ENCODE results near the gene MAL. TPM values are rescaled to one million over a fixed set of nuclear protein-coding genes. Genes with fewer than 3 reads are reported as not detected.

MAL gene
- total RNA-seq, 1 experiment from 2014 or later = not detected

DNA sequence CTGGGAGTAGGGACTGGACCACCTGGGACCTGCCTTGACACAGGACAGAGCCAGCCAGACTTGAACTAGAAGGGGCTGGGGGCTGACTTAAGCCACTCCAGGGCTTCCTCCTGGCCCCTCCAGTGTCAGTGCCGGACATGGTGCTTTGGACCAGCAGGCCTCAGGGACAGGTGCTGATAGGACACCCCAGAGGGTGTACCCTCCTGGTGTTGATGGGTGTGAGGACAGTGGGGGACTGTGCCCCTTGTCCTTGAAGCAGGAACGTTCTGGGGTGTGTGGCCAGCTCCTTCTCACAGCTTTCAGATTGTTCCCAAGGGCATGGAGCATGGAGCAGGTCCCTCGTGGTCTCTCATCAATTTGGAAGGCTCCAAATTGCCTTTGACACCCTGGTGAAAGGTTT, 6.8 kb downstream of the MAL start:
- ChIA-PET POLR2A (no interaction called here), CTCF (interaction anchor here (0.6 to 2.5 kb wide), 3 partner anchors 9 to 195 kb away, joined by 3 to 27 read pairs (median 6); no protein-coding TSS in a partner anchor)
- TF ChIP-seq CTCF (IDR thresholded peaks at IDR 0.05; ENCODE audit: unreplicated experiment) = no peak
- intact Hi-C loops (cut with micrococcal nuclease) = no loop called here
- Mint-ChIP-seq H3K4me3 (ENCODE audit: unreplicated experiment) (no peak overlapping the region), H3K27ac (ENCODE audit: low read depth, unreplicated experiment) (no peak overlapping the region), H3K27me3 (ENCODE audit: insufficient read depth, unreplicated experiment) (peaks cover 12% of the 10 kb centered on the region), H3K9me3 (ENCODE audit: unreplicated experiment) (peaks cover 11% of the 10 kb centered on the region), H3K4me1 (ENCODE audit: insufficient read depth, unreplicated experiment) (no peaks in the 10 kb centered on the region), H3K36me3 (ENCODE audit: insufficient read depth, unreplicated experiment) (no peaks in the 10 kb centered on the region)
- no TSS peak for BruUV-seq (replicated peaks)
- no peak for DNase-seq (ENCODE audit: unreplicated experiment)

DNA sequence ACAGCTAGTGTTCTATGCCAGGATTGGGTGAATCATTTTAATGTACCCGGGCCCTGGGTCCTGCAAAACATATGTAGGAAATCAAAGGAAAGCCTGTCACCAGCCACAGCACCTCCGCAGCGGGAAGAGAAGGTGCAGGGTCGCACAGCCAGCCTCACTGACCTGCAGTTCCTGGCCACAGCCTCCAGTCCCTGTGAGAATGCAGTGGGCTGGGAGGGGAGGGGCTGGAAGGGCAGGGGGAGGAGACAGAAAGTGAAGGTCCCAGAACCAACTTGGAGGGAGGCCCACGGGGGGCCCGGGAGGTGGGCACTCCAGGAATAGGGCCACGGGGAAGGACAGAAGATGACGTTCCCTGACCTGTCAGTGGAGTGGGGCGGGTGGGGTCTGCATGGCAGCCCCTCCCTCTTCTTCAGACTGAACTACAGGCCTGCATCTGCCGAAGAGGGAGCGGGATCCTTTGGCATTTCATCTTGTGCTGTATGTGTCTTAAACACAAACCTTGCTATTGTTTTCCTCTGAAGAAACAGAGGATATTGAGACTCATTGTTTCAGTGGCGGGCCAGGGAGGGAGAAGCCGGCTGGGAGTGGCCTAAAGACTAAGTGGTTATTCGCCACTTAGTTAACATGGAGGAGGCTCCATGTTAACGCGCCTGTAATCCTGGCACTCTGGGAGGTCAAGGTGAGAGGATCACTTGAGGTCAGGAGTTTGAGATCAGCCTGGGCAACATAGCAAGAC, 7.5 kb downstream of the MAL start:
- H3K4me3 Mint-ChIP-seq (ENCODE audit: unreplicated experiment) = no peak overlapping the region
- H3K27me3 Mint-ChIP-seq (ENCODE audit: insufficient read depth, unreplicated experiment) = peaks cover 12% of the 10 kb centered on the region
- TF ChIP-seq CTCF (IDR thresholded peaks at IDR 0.05; ENCODE audit: unreplicated experiment) = no peak
- no TSS peak for BruUV-seq (replicated peaks)
- DNase-seq (ENCODE audit: unreplicated experiment) = no peak
- intact Hi-C loops (cut with micrococcal nuclease) = no loop called here
- H3K36me3 Mint-ChIP-seq (ENCODE audit: insufficient read depth, unreplicated experiment) = no peaks in the 10 kb centered on the region
- H3K4me1 Mint-ChIP-seq (ENCODE audit: insufficient read depth, unreplicated experiment) = no peaks in the 10 kb centered on the region
- CTCF ChIA-PET = interaction anchor here (1.4 to 3.2 kb wide), 4 partner anchors 10 to 82 kb away, joined by 6 to 27 read pairs (median 11); no protein-coding TSS in a partner anchor
- no peak overlapping the region for H3K27ac Mint-ChIP-seq (ENCODE audit: low read depth, unreplicated experiment)
- POLR2A ChIA-PET = no interaction called here
- peaks cover 18% of the 10 kb centered on the region for H3K9me3 Mint-ChIP-seq (ENCODE audit: unreplicated experiment)

- Mint-ChIP-seq H3K36me3 (ENCODE audit: insufficient read depth, unreplicated experiment) (no peaks in the 10 kb centered on the region), H3K9me3 (ENCODE audit: unreplicated experiment) (peaks cover 30% of the 10 kb centered on the region), H3K27ac (ENCODE audit: low read depth, unreplicated experiment) (no peak overlapping the region), H3K27me3 (ENCODE audit: insufficient read depth, unreplicated experiment) (peaks cover 12% of the 10 kb centered on the region), H3K4me3 (ENCODE audit: unreplicated experiment) (no peak overlapping the region), H3K4me1 (ENCODE audit: insufficient read depth, unreplicated experiment) (no peaks in the 10 kb centered on the region)
- intact Hi-C loops (cut with micrococcal nuclease) = no loop called here
- peak; percentile 64 for DNase-seq (ENCODE audit: unreplicated experiment)
- TF ChIP-seq CTCF (IDR thresholded peaks at IDR 0.05; ENCODE audit: unreplicated experiment) = no peak
- BruUV-seq (replicated peaks) = no TSS peak
- CTCF ChIA-PET = interaction anchor here (1.3 to 3.2 kb wide), 4 partner anchors 12 to 82 kb away, joined by 4 to 16 read pairs (median 6); no protein-coding TSS in a partner anchor
- POLR2A ChIA-PET = interaction anchor here (0.9 kb wide), 1 partner anchor 9 kb away, joined by 3 read pairs; no protein-coding TSS in a partner anchor
Measured at GRCh38 chr2:95034221-95034620, 8.7 kb downstream of the MAL start.

DNA sequence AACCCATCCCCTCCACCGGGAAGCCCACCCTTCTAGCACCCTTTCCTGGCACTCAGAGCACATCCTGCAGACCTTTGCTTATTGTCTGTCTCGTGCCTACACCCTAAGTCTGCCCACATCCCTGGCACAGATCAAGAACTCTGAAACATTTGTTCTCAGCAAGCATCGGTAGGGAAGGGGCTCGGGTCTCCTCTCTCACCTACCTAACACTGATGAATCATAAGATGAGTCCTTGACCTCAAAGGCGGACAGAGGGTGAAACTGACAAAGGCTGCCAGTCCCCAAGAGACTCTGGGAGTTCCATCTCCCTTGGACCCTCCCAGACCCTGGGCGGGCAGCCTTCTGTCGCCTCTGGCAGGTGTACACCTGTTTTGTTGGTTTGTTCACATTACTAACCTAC, 9.3 kb downstream of the MAL start:
- ChIA-PET CTCF (interaction anchor here (1.3 to 3.2 kb wide), 4 partner anchors 13 to 81 kb away, joined by 4 to 16 read pairs (median 6); no protein-coding TSS in a partner anchor), POLR2A (interaction anchor here (0.9 kb wide), 1 partner anchor 9 kb away, joined by 3 read pairs; no protein-coding TSS in a partner anchor)
- no peak for TF ChIP-seq CTCF (IDR thresholded peaks at IDR 0.05; ENCODE audit: unreplicated experiment)
- peaks cover 12% of the 10 kb centered on the region for H3K27me3 Mint-ChIP-seq (ENCODE audit: insufficient read depth, unreplicated experiment)
- no peak overlapping the region for H3K4me3 Mint-ChIP-seq (ENCODE audit: unreplicated experiment)
- H3K4me1 Mint-ChIP-seq (ENCODE audit: insufficient read depth, unreplicated experiment) = no peaks in the 10 kb centered on the region
- H3K9me3 Mint-ChIP-seq (ENCODE audit: unreplicated experiment) = peaks cover 33% of the 10 kb centered on the region
- intact Hi-C loops (cut with micrococcal nuclease) = no loop called here
- no peaks in the 10 kb centered on the region for H3K36me3 Mint-ChIP-seq (ENCODE audit: insufficient read depth, unreplicated experiment)
- DNase-seq (ENCODE audit: unreplicated experiment) = no peak
- BruUV-seq (replicated peaks) = no TSS peak
- H3K27ac Mint-ChIP-seq (ENCODE audit: low read depth, unreplicated experiment) = no peak overlapping the region

Data from MCF 10A (cell line).